HG02885 (cell line): Measurements from ENCODE around the gene STK32B.

ENCODE experiments used
- ATAC-seq: cut with Tn5 transposase; IDR thresholded peaks from one replicate; pipeline ENCODE4 v1.9.1; 2021; ENCODE audit warnings: mild to moderate bottlenecking; ENCODE audit not compliant: unreplicated experiment, poor library complexity

Gene STK32B

DNA sequence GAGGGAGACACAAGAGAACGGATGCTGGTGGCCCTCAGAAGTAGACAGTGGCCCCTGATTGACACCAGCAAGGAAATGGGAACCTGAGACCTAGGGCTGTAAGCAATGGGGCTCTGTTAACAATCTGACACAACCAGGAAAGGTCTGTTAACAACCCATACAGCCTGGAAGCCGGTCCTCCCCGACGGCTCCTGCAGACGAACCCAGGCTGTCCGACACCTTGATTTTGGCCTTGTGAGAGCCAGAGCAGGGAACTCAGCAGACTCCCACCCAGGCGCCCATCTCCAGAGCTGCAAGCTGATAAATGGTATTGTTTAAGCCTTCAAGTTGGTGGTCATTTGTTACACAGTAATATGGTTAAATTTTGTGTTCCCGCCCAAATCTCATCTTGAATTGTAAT, 21.8 kb upstream of the STK32B start:
- ATAC-seq: no peak

DNA sequence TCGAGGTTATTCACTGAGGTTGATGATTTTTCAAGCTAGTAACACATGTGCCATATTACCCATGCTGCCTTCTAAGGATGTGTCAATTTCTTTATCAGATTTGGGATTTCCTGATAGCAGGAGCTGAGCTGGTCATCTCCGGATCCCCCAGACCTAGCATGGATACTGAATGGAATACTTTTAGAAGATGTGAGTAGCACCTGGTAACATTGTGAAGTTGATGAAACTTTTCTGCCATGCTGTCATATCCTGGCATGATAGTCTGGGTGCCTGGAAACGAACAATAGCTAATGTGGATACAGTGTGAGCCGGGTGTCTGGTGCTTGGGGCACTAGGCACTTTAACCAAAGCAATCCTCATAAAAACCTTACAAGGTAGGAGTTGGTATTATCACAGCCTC, 21.1 kb upstream of the STK32B start:
- ATAC-seq: no peak

DNA sequence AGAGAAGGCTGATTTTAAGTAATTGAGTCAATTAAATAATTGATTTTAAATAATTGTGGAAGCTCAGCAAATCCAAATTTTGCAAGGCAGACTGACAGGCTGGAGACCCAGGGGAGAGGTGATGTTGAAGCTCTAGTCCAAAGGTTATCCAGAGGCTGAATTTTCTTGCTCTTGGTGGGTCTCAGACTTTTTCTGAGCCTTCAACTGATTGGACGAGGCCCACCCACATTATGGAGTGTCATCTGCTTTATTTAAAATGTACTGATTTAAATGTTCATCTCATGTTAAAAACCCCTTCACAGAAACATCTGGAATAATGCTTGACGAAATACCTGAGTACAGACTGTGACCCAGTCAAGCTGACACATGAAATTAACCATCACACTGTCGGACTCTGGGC, 20.4 kb upstream of the STK32B start:
- no peak for ATAC-seq

DNA sequence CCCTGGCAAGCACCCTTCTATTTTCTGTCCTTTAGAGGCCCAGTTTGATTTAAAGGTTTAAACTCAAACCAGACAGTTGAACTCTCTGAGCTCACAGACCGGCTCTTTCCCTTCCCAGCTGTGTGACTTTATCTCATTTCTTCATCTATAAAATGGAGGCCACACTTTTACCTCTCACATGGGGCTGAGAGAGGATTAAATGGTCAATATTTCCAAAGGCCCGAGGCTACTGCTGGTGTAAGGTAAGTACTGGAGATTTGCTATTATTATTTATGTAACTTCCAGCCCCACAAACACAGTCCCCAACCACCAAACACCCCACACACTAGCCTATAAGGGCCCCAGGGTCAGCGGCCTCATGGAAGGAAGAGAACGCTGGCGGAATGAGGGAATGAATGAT, 18.5 kb upstream of the STK32B start:
- ATAC-seq: no peak

DNA sequence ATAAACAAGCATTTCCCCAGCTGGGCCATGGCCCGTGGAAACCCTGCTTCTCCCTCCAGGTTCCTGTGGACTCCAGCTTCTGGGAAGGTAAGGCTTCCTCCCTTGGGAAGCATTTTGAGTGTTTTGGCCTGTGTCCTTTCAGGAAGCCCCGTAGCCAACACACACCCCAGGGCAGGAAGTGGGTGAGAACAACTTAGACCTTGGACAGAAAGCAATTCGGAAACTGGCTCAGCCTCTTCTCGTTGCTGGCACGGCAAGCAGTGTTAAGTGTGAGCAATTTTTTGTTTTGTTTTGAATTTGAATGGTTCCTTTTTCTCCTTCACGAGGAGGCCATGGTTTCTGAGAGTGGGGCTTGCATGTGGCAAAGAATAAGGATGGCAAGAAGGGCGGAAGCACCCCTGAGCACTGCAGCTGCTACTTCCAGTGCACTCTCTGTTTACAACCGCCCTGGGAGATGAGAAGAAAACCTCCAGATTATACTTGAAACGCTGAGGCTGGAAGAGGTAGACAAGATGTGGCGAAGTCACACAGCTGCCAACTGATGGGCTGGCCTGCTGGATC, 17.9 kb upstream of the STK32B start:
- ATAC-seq: no peak

DNA sequence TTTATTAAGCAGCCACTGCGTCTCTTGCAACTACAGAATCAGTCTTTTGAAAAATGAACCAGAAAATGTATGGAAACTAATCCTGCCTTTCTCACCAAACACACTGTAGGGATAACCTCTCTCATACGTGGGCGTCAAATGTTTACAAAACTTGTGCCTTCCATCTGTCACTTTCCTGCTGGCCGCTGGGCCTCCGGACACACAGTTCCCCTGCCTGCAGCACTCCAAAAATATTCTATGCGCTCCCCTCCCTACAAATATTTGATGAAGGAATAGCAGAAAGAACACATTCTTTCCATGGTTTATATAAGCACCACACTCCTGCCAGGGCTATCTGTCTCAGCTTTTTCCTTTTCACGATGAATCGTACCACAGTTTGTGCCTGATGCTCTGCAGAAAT, 17.1 kb upstream of the STK32B start:
- no peak for ATAC-seq

DNA sequence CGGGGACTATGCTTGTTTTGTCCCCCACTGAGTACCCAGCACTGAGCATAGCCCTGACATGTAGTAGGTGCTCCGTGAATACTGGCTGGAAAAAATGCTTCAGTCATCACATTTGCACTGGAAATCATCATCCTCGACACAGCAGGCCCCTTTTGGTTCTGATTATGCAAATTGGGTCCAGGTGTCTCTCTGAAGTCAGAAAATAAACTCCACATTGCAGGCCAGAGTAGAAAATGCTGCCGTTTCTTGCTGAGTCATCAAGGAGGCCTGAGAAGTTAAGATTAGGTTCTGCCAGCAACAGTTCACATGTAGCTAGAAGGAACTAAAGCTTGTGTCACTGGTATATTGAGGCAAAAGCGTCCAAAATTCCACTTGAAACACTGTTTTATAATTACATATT, 15.0 kb upstream of the STK32B start:
- no peak for ATAC-seq

DNA sequence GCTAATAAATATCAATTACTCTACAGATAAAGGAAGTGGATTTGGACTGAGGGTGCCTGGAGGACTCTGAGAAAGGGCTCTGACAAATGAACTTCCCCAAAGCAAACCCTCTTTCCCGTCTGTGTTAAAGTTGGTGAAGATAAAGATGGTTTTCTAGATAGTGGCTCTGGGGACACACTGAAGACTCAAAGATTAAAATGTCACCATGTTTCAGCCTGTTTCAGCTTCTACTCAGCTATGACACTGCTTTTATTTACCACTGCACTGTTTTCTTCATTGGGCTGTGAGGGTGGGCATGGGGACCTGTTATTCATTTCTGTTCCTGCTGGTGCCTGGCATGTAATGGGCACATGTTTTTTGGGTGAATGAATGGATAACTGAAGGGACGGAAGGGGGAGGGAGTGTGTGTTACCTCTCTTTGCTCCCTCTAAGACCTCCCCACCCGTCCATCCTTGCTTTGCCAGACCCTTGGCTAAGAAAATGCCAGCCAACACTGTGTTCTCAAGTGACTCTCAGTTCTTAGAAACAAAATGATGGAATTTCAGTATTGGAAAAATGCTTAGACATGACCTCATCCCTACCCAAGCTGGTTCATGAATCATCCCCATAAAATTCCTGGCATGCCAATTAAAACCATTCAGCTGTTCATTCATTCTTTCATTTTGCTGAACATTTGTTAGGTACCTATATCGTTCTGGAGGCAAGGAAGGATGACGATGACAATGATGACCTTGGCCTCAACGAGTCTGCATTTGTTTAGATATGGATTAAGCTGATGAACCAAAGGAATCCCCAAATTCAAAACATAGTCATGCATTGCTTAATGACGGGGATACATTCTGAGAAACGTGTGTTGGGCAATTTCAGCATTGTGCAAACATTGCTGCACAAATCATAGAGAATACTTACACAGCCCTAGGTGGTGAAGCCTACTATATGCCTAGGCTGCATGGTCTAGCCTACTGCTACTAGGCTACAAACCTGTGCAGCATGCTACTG, 13.4 kb upstream of the STK32B start:
- ATAC-seq: no peak

DNA sequence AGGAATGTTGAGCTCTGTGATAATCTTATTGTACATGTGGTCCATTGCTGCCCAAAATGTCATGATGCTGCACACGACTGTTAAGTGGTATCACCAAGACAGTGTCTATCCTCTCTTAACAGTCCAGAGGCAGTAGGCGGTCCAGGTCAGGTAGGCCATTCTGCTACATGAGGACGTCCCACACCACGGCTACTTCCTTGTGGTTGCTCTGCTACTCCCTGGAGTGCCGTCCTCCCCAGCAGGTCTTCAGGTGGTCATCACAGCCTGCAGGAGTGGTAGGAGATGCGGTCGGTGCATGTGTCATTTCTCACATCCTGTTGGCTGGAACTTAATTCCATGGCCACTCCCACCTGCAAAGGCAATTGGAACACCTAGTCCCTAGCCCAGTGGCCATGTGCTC, 11.5 kb upstream of the STK32B start:
- ATAC-seq: no peak

DNA sequence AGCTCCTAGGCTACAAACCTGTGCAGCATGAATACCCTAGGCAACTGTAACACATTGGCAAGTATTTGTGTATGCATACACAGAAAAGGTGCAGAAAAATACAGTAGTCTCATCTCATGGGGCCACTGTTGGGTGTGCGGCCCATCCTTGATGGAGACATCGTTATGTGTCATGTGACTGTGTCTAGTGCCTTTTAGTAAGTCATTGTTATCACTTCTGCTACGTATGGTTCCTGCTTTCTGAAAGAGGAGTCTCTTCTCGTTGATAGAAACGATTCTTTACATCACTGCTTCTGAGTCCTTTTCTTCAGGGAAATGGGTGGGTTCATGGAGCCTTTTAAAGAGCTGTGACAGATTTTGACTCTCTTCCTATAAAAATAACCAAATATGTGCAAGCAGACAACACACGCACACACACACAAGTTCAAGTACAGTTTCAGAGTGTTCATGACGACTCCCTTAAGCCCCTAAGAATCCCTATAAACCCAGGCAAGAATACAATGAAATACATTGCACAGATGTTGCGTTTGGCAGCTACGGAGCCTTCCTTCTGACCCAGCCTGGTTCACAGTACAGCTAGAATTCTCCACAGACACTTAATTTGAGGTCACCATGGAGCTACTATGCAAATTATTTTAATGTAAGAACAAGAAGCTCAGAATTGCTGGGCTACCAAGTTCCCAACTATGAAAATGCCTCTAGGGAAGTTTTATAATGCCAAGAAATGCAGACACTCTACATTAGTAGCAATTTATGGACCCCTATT, 10.2 kb upstream of the STK32B start:
- no peak for ATAC-seq

DNA sequence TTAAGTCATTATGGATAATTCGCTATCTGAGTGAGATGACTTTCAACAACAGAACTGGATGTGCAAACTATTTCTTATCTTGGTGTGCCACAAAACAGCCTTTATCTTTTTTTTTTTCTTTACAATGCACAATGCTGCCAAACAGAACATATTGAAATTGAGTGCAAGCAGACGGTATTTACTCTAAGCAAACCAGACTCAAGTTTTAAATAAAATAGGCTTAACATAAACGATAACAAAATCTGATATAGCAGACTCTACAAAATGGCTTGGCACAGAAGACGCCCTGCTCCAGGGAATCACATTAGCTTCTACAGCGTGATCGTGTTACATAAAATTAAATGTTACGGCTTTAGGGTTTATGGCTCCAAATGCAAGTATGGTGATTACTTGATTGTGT, 9.6 kb upstream of the STK32B start:
- no peak for ATAC-seq

DNA sequence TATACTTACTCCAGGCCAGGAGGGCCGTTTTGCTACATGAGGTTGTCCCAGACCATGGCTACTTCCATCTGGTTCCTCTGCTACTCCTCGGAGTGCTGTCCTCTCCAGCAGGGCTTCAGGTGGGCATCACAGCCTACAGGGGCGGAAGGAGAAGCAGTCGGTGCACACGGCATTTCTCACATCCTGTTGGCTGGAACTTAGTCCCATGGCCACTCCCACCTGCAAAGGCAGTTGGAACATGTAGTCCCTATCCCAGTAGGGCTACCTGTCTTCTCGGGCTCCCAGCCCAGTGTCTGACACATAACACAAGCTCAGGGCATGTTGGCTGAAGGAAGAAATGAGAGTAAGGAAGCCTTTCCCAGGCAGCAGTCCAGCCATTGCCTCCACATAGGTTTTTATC, 7.7 kb upstream of the STK32B start:
- ATAC-seq: no peak

DNA sequence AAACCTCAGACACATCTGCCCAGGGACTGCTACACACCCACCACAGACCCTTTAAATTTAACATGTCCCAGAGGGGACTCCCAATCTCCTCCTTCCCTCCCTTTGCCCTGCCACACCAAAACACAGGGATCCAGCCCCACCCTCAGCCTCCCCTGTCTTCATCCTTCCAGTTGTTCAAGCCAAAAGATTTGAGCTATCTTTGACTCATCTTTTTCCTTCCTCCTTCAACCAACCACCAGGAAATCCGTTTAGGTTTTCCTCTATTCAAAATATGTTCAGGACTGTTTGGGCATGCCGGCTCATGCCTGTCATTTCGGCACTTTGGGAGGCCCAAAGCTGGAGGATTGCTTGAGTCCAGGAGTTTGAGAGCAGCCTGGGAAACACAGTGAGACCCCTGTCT, 6.9 kb upstream of the STK32B start:
- ATAC-seq: no peak

DNA sequence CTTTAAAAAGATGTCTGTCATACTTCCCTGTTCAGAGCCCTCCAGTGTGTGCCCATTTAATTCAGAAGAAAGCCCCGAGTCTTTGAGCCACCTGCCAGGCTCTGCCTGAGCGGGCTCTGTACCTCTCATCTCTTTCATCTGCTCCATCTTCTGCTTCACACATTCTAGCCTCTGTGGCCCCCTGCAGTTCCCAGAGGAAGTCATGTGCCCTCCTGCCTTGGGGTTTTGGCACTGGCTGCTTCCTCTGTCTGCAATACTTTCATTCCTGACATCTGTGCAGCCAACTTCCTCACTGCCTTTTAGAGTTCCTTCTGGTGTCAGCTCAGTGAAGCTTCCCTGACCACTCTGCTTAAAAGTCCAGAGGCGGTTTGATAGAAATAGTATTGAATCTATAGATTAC, 6.2 kb upstream of the STK32B start:
- no peak for ATAC-seq

DNA sequence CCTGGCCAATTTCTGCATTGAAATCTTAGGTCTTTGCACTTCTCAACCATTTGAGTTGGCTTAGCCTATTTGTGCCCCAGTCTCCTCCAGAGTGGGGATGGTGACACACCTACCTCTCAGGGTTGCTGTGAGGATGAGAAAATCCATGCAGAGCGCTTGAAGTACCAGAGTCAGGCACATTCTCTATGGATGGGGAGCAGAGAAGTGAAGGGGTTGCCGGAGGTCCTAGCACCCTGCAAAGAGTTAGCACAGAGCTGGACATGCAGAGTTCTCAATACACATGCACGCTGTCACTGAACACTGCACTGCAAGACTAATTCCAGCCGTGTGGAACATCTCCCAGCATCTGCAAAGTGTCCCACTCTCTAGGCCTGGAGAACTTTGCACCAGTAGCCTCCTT, 2.6 kb upstream of the STK32B start:
- no peak for ATAC-seq

DNA sequence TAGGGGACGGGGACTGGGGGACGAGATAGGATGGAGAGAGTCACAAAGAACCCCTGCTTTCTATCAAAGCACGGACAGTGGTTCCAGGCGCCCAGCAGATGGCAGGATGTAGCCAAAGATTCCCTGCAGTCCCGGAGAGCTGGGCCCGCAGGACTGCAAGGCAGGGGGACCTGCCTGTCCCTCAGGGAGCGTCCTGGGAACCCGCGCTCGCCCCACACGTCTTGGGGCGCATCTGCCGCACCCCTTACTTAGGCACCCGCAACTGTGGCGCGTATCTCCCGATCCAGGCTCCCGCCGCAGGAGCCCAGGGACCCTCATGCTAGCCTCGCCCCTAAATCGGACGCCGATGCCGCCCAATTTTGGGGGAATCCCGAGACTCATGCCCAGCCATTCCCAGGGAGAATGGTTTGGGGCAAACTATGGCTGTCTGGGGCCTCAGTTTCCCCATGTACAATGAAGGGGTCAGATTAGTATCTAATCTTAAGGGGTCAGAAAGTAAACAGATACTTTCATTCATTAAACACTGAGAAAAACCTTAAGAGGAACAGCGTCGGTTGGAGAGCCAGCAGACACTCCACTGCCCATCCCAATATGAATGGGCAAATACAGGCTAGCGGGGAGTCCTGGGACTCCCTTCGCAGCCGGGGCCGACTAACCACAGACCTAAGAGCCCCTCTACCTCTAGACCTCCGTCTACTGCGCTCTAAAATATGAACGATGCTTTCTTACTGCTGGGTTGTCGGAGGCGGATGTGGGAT, 581 bp upstream of the STK32B start:
- no peak for ATAC-seq

DNA sequence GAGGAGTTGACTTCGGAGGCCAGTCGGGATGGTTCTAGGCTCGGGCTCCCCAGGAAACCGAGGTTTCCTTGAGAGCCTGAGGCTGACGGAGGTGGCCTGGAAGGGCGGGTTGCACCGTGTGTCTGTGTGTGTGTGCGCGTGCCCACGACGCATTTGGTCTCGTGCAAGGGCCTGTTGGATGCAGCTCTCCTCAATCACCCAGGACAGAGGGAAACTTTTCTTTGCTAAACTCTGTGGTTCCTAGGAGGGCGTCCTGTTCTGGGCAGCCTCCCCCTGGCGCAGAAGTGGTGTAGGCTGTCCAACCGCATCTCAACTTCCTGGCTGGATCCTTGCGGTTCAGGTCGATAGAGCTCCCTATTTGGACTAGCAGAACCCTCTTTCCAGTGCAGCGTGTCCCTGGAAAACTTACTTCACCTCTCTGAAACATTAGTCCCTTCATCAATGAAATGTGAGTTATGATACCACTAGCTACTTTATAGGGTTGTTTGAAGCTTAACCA, 973 bp downstream of the STK32B start:
- no peak for ATAC-seq

DNA sequence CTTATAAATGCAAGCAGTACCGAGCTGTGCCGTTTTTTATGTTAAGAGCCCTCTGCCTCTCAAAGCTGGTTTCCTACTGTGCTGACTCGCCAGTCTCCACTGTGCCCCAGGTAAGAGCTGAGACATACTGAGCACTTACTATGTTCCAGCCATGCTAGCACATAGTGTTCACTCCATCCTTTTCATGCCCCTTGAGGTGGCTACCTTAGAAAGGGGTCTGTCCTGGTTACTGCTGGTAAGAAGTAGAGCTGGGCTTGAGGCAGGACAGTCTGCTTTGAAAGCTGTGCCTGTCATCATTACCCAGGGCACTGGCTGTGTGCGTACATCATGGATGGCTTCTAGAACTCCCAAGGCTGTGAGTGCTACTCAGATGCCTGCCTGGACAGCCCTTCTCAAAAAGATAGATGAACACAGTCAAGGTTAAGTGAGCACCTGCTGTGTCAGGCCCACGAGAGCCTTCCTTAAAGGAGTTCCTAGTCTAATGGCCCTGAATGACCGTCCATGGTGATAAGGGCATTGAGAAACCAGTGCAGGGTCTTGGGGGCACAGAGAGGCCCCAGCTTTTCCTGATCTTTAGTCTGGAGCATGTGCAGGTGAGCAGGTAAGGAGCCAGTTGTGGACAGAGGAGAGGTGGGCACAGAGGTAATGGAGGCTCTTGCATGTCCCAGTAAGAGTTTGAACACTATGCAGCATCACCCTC, 1.6 kb downstream of the STK32B start:
- no peak for ATAC-seq

DNA sequence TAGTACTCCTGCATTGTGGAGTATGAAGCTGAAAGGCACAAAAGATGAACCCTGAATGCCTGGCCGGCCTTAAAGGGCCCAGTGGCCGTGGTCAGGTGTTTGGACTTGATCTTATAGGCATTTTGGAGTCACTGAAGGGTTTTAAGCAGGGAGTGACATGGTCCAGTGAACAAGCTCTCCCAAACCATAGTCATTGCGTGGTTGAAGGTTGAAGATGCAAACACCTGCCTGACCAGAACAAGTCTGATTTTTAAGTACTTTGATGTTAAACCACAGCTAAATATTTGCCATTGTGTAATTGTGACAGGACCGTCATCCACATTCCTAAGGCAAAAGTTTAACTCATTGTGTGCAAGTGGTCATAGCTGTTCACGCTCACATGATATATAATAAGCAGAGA, 3.3 kb downstream of the STK32B start:
- no peak for ATAC-seq

DNA sequence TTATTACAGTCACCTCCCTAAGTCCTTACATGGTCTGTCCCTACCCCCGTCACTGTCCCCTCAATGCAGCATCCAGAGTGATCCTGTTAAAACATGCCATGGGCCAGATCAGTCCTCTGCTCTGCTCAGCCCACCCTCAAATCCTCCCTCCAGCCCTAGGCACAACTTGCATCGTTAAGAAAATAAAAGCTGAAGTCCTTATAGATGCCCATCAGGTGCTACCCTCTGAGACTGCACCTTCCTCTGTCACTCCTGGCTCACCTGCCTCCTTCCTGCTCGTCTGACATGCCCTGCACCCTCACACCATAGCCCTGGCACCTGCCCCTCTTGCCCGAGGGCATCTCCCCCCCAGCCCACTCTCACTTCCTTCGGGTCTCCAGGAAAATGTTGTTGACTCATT, 4.1 kb downstream of the STK32B start:
- ATAC-seq: no peak
